Myocyte (in vitro differentiated cells): ENCODE results near the gene ALOX12. TPM values are rescaled to one million over a fixed set of nuclear protein-coding genes. Genes with fewer than 3 reads are reported as not detected.
A peak's percentile ranks its signal among the peaks of the same experiment; 100 is the strongest.
"Not testable (repeated sequence)": the region's sequence is repeated elsewhere in the genome, so short reads cannot be mapped to it uniquely, and the experiment has no call there.

ENCODE experiments used
- DNase-seq: peaks from one replicate; pipeline ENCODE4 v3.0.0-alpha.2; 2012; ENCODE audit warnings: low read depth
- polyA plus RNA-seq: library from polyadenylated mRNA; unstranded; fragments of >200 nt; gene quantifications from one replicate; pipeline ENCODE4 v1.2.1, GENCODE V29; 2012; ENCODE audit warnings: missing spikeins
- total RNA-seq: library from RNA; depleted of rRNA; stranded (reverse); fragments of >200 nt; gene quantifications from 2 replicates; pipeline ENCODE4 v1.2.3, GENCODE V29; 2014

Gene ALOX12
- not detected in 2 replicates for total RNA-seq
- 0.62 TPM for polyA plus RNA-seq

DNA sequence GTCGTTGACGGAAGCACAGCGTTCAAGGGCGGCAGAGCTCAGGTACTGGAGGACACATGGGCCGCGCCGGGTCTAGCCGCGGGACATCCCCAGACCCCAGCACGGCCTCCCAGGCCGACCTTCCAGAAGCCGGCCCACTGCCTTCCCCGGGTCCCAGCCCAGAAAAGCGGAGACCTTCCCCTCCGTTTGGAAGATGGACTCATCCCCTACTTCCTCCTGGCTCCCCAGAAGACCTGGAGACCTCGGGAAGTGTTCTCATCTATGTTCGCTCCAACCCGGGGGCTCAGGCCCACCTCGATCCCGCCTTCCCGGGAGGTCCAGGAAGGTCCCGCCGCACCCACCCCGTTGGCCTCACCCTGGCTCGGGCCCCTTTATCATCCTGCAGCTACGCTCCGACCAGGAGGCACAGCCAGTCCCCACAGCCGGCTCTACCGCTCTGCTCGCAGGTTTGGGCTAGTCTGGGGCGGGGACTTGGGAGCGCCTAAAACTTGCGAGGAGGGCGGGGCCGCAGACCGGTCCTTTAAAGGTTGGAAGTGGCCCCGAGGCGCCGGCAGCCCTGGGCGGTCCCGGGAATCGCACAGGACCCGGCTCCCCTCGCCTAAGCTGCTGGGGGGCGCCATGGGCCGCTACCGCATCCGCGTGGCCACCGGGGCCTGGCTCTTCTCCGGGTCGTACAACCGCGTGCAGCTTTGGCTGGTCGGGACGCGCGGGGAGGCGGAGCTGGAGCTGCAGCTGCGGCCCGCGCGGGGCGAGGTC, at the start of gene ALOX12:
TSS of gene ALOX12 (plus strand) at position 550 of the 756 bp plus-strand sequence. CDS start at position 619, 69 bp downstream.
- no peak for DNase-seq

- no peak for DNase-seq
Measured at GRCh38 chr17:6947745-6948144, 48.1 kb upstream of the ALOX12 start.

DNA sequence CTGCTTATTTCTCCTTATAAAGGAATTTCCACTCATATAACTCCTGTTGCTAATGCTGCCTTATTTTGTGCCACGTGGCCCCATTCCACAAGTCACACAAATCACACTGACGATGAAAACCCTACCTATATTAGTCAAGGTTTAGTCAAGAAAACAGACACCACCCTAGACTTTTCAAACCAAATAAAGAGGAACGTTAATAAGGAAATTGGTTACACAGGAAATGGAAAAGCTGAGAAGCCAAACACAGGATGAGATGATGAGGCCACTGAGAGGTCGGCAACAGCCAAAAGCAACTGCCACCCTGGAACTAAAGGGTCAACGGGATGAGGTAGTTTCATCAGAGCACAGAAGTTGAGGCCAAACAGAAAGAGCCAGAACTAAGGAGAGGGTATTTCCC, 47.3 kb upstream of the ALOX12 start:
- DNase-seq = no peak

DNA sequence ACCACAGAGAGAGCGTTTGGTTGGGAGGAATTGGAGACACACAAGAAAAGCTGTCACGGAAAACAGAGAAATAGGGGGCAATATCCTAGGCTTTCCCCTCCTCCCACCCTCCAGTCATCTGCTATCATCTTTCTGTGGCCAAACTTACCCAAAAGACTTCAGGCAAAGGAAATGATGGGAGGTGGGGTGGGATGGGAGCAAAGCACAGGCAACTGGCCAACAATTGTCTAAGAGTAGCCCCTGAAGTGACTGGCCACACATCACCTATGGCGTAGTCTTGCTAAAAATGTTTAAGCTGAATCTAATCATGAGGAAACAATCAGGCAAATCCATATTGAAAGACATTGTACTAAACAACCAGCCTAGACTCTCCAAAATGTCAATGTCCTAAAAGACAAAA, 46.9 kb upstream of the ALOX12 start:
- DNase-seq = no peak

DNA sequence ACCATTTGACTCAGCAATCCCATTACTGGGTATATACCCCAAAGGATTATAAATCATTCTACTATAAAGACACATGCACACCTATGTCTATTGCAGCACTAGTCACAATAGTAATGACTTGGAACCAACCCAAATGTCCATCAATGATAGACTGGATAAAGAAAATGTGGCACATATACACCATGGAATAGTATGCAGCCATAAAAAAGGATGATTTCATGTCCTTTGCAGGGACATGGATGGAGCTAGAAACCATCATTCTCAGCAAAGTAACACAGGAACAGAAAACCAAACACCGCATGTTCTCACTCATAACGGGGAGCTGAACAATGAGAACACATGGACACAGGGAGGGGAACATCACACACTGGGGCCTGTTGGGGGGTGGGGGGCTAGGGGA, 44.9 kb upstream of the ALOX12 start:
- DNase-seq = not testable (repeated sequence)

DNA sequence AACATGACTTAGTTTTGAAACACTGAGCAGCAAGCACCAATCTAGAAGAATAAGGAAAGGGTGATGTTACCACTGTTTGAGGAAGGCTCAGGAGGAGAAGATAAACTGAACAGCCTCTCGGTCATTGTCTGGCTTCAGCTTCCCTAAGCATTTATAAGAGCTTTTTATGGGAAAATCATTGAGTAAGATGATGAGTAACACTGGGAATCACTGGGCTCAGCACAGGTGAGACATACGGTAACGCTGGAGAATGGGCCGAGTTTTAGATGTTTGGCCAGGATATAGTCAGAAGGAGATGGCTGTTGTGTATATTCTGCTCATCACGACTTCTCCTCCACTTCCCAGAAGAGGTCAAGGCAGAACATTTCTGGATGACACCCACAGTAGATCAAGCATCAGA, 42.2 kb upstream of the ALOX12 start:
- DNase-seq = no peak

- DNase-seq = peak; percentile 39
Measured at GRCh38 chr17:6959700-6960099, 36.1 kb upstream of the ALOX12 start.

- DNase-seq = no peak
Measured at GRCh38 chr17:6969323-6969726, 26.5 kb upstream of the ALOX12 start.

GRCh38 chr17:6970992-6971391, 24.9 kb upstream of the ALOX12 start:
- DNase-seq = no peak

GRCh38 chr17:6979440-6979839, 16.4 kb upstream of the ALOX12 start:
- not testable (repeated sequence) for DNase-seq

DNA sequence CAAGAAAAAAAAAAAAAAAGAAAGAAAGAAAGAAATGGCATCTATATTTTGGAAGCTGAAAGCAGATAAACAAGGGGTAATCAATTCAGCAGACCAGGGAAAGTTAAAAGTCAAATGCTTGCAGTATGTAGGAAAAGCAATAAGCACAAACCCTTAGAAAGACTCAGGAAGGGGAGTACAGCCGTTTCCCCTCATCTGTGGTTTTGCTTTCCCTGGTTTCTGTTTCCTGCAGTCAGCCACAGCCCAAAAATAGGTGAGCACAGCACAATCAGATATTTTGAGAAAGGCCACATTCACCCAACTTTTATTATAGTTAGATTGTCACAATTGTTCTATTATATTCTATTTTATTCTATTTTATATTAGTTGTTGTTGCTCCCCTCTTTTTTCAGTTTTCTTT, 14.4 kb upstream of the ALOX12 start:
- no peak for DNase-seq

DNA sequence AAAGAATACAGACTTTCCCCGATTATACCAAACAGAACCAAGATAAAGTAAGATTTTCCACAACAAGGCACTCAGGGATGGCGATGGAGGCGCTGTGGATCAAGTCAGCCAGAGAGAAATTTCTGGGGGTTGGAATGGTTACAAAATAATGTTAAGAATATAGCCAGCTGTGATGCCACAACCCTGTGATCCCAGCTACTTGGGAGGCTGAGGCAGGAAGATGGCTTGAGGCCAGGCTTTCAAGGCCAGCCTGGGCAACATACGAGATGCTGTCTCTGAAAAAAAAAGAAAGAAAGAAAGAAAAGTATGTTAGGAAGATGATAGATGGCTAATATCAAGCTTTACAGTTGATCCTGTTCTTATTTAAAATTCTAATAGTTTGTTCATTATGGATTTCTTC, 10.6 kb upstream of the ALOX12 start:
- no peak for DNase-seq

DNA sequence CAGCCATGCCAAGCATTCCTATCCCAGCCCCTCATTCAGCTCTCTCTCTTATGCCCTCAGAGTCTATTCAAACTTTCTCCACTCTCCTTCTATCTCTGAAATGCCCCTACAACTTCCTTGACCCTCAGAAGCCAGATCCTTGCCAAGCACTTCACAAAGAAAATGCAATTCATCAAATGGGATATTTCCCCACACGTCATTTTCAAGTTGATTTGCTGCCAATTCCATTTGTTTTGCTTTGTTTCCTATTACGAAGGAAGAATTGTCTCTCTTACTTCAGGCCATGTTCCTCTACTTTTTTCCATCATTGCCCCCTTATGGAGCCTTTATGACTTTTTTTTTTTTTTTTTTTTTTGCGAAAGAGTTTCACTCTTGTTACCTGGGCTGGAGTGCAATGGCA, 9.2 kb upstream of the ALOX12 start:
- DNase-seq = no peak

DNA sequence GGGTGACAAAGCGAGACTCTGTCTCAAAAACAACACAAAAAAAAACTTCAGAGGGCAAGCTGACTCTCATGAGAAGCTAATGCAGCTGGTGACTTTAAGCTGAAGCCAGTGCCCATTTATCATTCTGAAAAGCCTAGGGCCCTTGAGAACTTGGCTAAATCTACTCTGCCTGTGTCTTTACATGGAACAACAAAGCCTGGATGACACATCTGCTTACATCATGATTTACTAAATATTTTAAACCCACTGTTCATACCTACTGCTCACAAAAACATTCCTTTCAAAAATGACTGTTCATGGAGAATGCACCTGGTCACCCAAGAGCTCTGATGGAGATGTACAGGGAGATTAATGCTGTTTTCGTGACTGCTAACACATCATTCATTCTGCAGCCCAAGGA, 6.1 kb upstream of the ALOX12 start:
- no peak for DNase-seq

GRCh38 chr17:6993613-6994056, 2.2 kb upstream of the ALOX12 start:
- DNase-seq = not testable (repeated sequence)

DNA sequence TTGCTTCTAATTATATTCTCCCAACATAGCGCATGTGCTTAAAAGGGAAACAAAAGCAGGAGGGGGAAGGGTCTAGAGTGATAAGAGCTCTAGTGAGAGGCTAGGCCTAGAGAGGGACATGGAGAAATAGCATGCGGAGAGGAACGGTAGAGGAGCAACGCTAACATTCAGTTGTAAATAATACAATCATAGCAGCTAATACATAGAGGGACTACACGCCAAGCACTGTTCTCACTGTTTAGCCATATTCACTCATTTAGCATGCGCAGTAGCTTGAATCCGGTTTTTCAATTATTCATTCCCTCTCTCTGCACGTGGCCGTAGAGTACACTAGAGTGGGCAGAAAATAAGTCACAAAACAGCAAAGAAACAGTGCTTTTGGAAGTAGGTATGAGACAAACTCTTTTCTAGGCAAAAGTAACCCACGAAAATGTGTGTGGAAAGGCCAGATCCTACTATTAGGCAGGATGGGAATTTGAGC, 1.7 kb upstream of the ALOX12 start:
- no peak for DNase-seq

DNA sequence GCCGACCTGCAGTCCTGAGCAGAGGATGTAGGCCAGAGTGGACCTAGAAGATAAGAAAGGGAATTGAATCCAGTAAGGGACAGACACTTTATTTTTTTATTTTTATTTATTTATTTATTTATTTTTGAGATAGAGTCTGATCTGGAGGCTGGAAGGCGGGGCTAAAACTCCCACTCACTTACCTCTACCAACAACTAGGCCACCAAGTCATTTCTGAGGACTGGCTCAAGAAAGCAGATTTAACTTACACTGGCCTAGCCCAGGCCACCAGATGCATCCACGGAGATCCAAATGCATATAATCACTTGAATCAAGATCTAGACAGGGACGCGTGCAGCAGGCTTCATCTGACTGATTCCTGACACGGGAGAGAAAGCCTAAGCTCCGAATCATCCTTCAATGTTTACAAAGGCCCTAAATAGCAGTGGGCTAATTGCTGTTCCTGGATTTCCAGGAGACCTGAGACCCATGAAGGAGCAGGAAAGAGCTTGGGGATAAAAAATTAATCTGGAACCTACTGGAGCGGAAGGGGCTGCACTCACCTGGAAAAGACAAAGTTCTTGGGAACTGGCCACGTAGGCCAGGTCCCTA, 1.1 kb upstream of the ALOX12 start:
- DNase-seq = no peak

DNA sequence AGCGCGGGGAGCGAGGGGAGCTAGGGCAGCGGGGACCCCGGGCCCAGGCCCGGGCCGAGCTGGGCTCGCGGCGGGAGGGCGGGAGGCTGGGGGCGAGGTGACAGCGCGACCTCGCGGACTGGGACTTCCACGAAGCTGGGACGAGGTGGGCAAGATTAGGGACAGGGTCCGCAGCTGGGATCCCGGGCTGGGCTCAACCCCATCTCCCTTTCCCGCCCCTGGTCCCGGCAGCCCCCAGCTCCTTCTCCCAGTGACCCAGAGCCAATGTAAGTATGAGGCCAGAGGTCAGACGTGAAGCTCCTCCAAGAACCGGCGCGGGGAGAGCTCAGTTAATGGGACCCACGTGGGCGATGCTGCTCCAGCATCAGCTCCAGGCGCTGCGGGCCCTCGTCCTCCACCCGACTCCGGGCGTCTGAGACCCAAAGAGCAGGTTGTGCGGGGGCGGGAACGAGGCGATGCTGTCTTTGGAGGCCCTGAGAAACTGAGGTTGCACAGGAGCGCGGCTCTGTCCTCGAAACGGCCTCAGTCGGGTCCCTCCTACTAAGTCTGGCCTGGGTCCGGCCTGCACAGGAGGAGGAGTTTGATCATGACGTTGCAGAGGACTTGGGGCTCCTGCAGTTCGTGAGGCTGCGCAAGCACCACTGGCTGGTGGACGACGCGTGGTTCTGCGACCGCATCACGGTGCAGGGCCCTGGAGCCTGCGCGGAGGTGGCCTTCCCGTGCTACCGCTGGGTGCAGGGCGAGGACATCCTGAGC, 585 bp downstream of the ALOX12 start:
- no peak for DNase-seq

GRCh38 chr17:6997171-6997570, 1.3 kb downstream of the ALOX12 start:
- DNase-seq = no peak

- no peak for DNase-seq
Measured at GRCh38 chr17:6998855-6999508, 3.1 kb downstream of the ALOX12 start.

- DNase-seq = no peak
Measured at GRCh38 chr17:7001318-7001961, 5.6 kb downstream of the ALOX12 start.
